Sigmoid colon (tissue), 7 donors: ENCODE results near the gene TPSB2. TPM values are rescaled to one million over a fixed set of nuclear protein-coding genes. Genes with fewer than 3 reads are reported as not detected.

Source experiments
- DNase-seq: peaks from one replicate; pipeline ENCODE4 v3.0.0-alpha.2; 2019
- H3K27ac ChIP-seq, 4 donors: fragments of 200-600 bp; sonication (generic); one replicate each; pipeline ENCODE4 v1.5.1; 2016 to 2019; ENCODE audit warnings: mild to moderate bottlenecking in 1 of 4
- H3K27me3 ChIP-seq, 3 donors: fragments of 200-600 bp; sonication (generic); one replicate each; pipeline ENCODE4 v1.5.1; 2019; ENCODE audit warnings: mild to moderate bottlenecking in 1 of 3
- H3K36me3 ChIP-seq, 4 donors: fragments of 200-600 bp; sonication (generic); one replicate each; pipeline ENCODE4 v1.5.1; 2016 to 2019
- H3K4me1 ChIP-seq, 4 donors: fragments of 200-600 bp; sonication (generic); one replicate each; pipeline ENCODE4 v1.5.1; 2017 to 2019
- H3K4me3 ChIP-seq, 4 donors: fragments of 200-600 bp; sonication (generic); one replicate each; pipeline ENCODE4 v1.5.1; 2017 to 2019; ENCODE audit warnings: mild to moderate bottlenecking in 2 of 4, moderate library complexity in 1 of 4
- H3K9me3 ChIP-seq, 4 donors: fragments of 200-600 bp in 3 of 4; sonication (generic) in 3 of 4; one replicate each; pipeline versions ENCODE4 v1.5.1 to v1.6.1; 2013 to 2019
- CTCF ChIP-seq, 4 experiments: fragments of 450-650 bp in 3 of 4; fragments of 200-600 bp in 1 of 4; IDR thresholded peaks; one replicate each; pipeline ENCODE4 v1.5.1; 2016 to 2019; ENCODE audit warnings: antibody characterized with exemption in 4 of 4, mild to moderate bottlenecking in 3 of 4, moderate library complexity in 2 of 4
- EP300 ChIP-seq, 4 donors: sonication (generic); formaldehyde crosslinking; IDR thresholded peaks; one replicate each; pipeline ENCODE4 v1.6.1; 2017; ENCODE audit warnings: antibody characterized with exemption in 4 of 4
- POLR2A ChIP-seq, 2 donors: fragments of 450-650 bp; IDR thresholded peaks; one replicate each; pipeline ENCODE4 v1.6.1; 2016; ENCODE audit warnings: antibody characterized with exemption in 2 of 2, mild to moderate bottlenecking in 2 of 2, moderate library complexity in 2 of 2
- POLR2AphosphoS5 ChIP-seq, 4 donors: sonication (generic); formaldehyde crosslinking; IDR thresholded peaks; one replicate each; pipeline ENCODE4 v1.6.1; 2017; ENCODE audit warnings: antibody characterized with exemption in 4 of 4
- WGBS, 2 donors: extraction: QIAGEN DNeasy Blood & Tissue Kit; methylation state at CpG; one replicate each; pipeline ENCODE4 v1.1.7; 2013; 5-methylcytosine and 5-hydroxymethylcytosine counted together
- intact Hi-C: fragments of 100-400 bp; cut with DNase I; formaldehyde crosslinking; loops from one replicate; pipeline ENCODE4 v1.15.1; 2023
- polyA plus RNA-seq, 3 donors: library from polyadenylated mRNA; stranded (reverse); fragments of 200-250 nt; gene quantifications; one replicate each; pipeline ENCODE4 v1.2.3, GENCODE V29; 2013
- total RNA-seq, 4 donors: library from RNA; depleted of rRNA; stranded (reverse); fragments of >200 nt; gene quantifications; one replicate each; pipeline ENCODE4 v1.1.0, GENCODE V29; 2016
- donor health status: healthy with polysubstance abuse.
- donor health status: Bipolar disorder and iron deficiency.
- donor health status: healthy.

The TPSB2 gene
- total and polyA plus RNA-seq, 7 donors, result 7.9 to 182 (median 13.3) TPM

GRCh38 chr16:1216296-1216619 is 13.7 kb downstream of the TPSB2 start:
- peaks cover 0 to 8% (median 0%) of the 10 kb centered on the region in 4 donors for H3K4me1 ChIP-seq
- no peaks in the 10 kb centered on the region for H3K27me3 ChIP-seq
- H3K9me3 ChIP-seq, result no peaks in the 10 kb centered on the region
- 40 to 82% methylated on average over 12 of the region's 12 CpGs for WGBS, 2 donors
- H3K27ac ChIP-seq, result no peak overlapping the region
- no peak overlapping the region for H3K4me3 ChIP-seq
- intact Hi-C loops, result no loop called here
- TF ChIP-seq POLR2A (IDR thresholded peaks at IDR 0.05), result no peak
- no peak for TF ChIP-seq EP300 (IDR thresholded peaks at IDR 0.05)
- TF ChIP-seq CTCF (IDR thresholded peaks at IDR 0.05), result no peak
- no peak for TF ChIP-seq POLR2AphosphoS5 (IDR thresholded peaks at IDR 0.05)
- no peak for DNase-seq
- peaks cover 63 to 100% (median 95%) of the 10 kb centered on the region in 4 donors for H3K36me3 ChIP-seq

GRCh38 chr16:1215574-1216295 is 14.2 kb downstream of the TPSB2 start:
- intact Hi-C loops, result no loop called here
- WGBS, 2 donors, result 62 to 74% methylated on average over 32 of the region's 32 CpGs
- no peak overlapping the region for H3K27ac ChIP-seq
- peaks cover 68 to 100% (median 95%) of the 10 kb centered on the region in 4 donors for H3K36me3 ChIP-seq
- no peaks in the 10 kb centered on the region for H3K9me3 ChIP-seq
- H3K27me3 ChIP-seq, result no peaks in the 10 kb centered on the region
- TF ChIP-seq CTCF (IDR thresholded peaks at IDR 0.05) (no peak), EP300 (IDR thresholded peaks at IDR 0.05) (no peak), POLR2A (IDR thresholded peaks at IDR 0.05) (no peak), POLR2AphosphoS5 (IDR thresholded peaks at IDR 0.05) (no peak)
- no peak for DNase-seq
- H3K4me3 ChIP-seq, result no peak overlapping the region
- peaks cover 0 to 6% (median 0%) of the 10 kb centered on the region in 4 donors for H3K4me1 ChIP-seq

GRCh38 chr16:1214719-1215118 is 15.3 kb downstream of the TPSB2 start:
- intact Hi-C loops, result no loop called here
- DNase-seq, result no peak
- no peaks in the 10 kb centered on the region for H3K27me3 ChIP-seq
- no peaks in the 10 kb centered on the region for H3K9me3 ChIP-seq
- no peak for TF ChIP-seq CTCF (IDR thresholded peaks at IDR 0.05)
- TF ChIP-seq POLR2A (IDR thresholded peaks at IDR 0.05), result no peak
- no peak for TF ChIP-seq POLR2AphosphoS5 (IDR thresholded peaks at IDR 0.05)
- no peak for TF ChIP-seq EP300 (IDR thresholded peaks at IDR 0.05)
- H3K4me1 ChIP-seq, result no peaks in the 10 kb centered on the region
- H3K4me3 ChIP-seq, result no peak overlapping the region
- 65 to 82% methylated on average over 16 of the region's 16 CpGs for whole genome bisulfite sequencing, 2 donors
- H3K36me3 ChIP-seq, result peaks cover 72 to 100% (median 96%) of the 10 kb centered on the region in 4 donors
- H3K27ac ChIP-seq, result no peak overlapping the region

- intact Hi-C loops, result no loop called here
- no peaks in the 10 kb centered on the region for H3K4me1 ChIP-seq
- peaks cover 71 to 100% (median 96%) of the 10 kb centered on the region in 4 donors for H3K36me3 ChIP-seq
- 75 to 83% methylated on average over 25 of the region's 25 CpGs for WGBS, 2 donors
- no peak overlapping the region for H3K4me3 ChIP-seq
- peak overlapping the region in 1 of 4 donors; percentile 5 for H3K27ac ChIP-seq
- no peaks in the 10 kb centered on the region for H3K27me3 ChIP-seq
- no peak for TF ChIP-seq POLR2A (IDR thresholded peaks at IDR 0.05)
- TF ChIP-seq POLR2AphosphoS5 (IDR thresholded peaks at IDR 0.05), result no peak
- no peak for TF ChIP-seq EP300 (IDR thresholded peaks at IDR 0.05)
- no peak for TF ChIP-seq CTCF (IDR thresholded peaks at IDR 0.05)
- no peak for DNase-seq
- H3K9me3 ChIP-seq, result no peaks in the 10 kb centered on the region
Observed at GRCh38 chr16:1213796-1214372, 16.1 kb downstream of the TPSB2 start.
